ENCODE data around the gene TARBP1.

DNA sequence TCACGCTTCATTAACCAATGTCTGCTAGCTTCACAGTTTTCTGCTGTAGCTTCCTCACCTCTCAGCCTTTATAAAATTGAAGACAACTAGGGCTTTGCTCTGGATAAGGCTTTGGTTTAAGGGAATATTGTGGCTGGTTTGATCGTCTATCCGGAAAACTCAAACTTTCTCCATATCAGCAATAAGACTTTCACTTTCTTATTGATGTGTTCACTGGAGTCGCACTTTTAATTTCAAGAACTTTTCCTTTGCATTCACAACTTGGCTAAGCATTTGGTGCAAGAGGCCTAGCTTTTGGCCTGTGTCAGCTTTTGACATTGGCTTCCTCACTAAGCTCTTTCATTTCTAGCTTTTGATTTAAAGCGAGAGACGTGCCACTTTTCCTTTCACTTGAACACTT is 92.9 kb downstream of the TARBP1 start:
- TF ChIP-seq, protein P1, sequence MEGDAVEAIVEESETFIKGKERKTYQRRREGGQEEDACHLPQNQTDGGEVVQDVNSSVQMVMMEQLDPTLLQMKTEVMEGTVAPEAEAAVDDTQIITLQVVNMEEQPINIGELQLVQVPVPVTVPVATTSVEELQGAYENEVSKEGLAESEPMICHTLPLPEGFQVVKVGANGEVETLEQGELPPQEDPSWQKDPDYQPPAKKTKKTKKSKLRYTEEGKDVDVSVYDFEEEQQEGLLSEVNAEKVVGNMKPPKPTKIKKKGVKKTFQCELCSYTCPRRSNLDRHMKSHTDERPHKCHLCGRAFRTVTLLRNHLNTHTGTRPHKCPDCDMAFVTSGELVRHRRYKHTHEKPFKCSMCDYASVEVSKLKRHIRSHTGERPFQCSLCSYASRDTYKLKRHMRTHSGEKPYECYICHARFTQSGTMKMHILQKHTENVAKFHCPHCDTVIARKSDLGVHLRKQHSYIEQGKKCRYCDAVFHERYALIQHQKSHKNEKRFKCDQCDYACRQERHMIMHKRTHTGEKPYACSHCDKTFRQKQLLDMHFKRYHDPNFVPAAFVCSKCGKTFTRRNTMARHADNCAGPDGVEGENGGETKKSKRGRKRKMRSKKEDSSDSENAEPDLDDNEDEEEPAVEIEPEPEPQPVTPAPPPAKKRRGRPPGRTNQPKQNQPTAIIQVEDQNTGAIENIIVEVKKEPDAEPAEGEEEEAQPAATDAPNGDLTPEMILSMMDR (IDR thresholded peaks at IDR 0.05), result no peak
- TF ChIP-seq POLR2A (IDR thresholded peaks at IDR 0.05), result no peak
